MM.1S (cell line): ENCODE data around the gene LSMEM2.
"Not testable (repeated sequence)": the region's sequence is repeated elsewhere in the genome, so short reads cannot be mapped to it uniquely, and the experiment has no call there.

ENCODE experiments used
- DNase-seq: peaks from one replicate; pipeline ENCODE4 v3.0.0-alpha.2; 2015
- H2AFZ ChIP-seq: fragments of 300-600 bp; sonication (generic); 2 replicates; pipeline ENCODE4 v1.6.0; 2016; ENCODE audit warnings: antibody characterized with exemption, low read length
- H3F3A ChIP-seq: fragments of 300-600 bp; sonication (generic); 2 replicates; pipeline ENCODE4 v1.6.1; 2016; ENCODE audit warnings: mild to moderate bottlenecking, antibody characterized with exemption, low read length, moderate library complexity, mixed read lengths; ENCODE audit not compliant: insufficient read depth
- H3K27ac ChIP-seq: fragments of 300-600 bp; sonication (generic); 2 replicates; pipeline ENCODE4 v1.5.1; 2016; ENCODE audit warnings: mild to moderate bottlenecking, low read length
- H3K27me3 ChIP-seq: fragments of 300-600 bp; sonication (generic); replicated peaks from 2 replicates; pipeline ENCODE4 v1.6.0; 2016; ENCODE audit warnings: low read length; ENCODE audit not compliant: insufficient read depth
- H3K36me3 ChIP-seq: fragments of 300-600 bp; sonication (generic); replicated peaks from 2 replicates; pipeline ENCODE4 v1.6.1; 2016; ENCODE audit warnings: mild to moderate bottlenecking, low read length, mixed read lengths; ENCODE audit not compliant: insufficient read depth
- H3K4me1 ChIP-seq: fragments of 300-600 bp; sonication (generic); 2 replicates; pipeline ENCODE4 v1.6.1; 2016; ENCODE audit warnings: low read length, mixed read lengths
- H3K4me2 ChIP-seq: fragments of 300-600 bp; sonication (generic); 2 replicates; pipeline ENCODE4 v1.6.0; 2016; ENCODE audit warnings: low read depth, low read length
- H3K4me3 ChIP-seq: fragments of 300-600 bp; sonication (generic); 2 replicates; pipeline ENCODE4 v1.5.1; 2016; ENCODE audit warnings: low read length, mixed read lengths
- H3K79me2 ChIP-seq: fragments of 300-600 bp; sonication (generic); 2 replicates; pipeline ENCODE4 v1.6.1; 2016; ENCODE audit warnings: mixed run types, low read length, mixed read lengths
- H3K9ac ChIP-seq: fragments of 300-600 bp; sonication (generic); 2 replicates; pipeline ENCODE4 v1.6.1; 2016; ENCODE audit warnings: low read length, mixed read lengths
- H3K9me2 ChIP-seq: fragments of 300-600 bp; sonication (generic); replicated peaks from 2 replicates; pipeline ENCODE4 v1.6.1; 2016; ENCODE audit warnings: mild to moderate bottlenecking, low read length, mixed read lengths; ENCODE audit not compliant: insufficient read depth
- H3K9me3 ChIP-seq: fragments of 300-600 bp; sonication (generic); replicated peaks from 2 replicates; pipeline ENCODE4 v1.6.1; 2016; ENCODE audit warnings: mild to moderate bottlenecking, low read length, mixed read lengths; ENCODE audit not compliant: insufficient read depth
- H4K20me1 ChIP-seq: fragments of 300-600 bp; sonication (generic); 2 replicates; pipeline ENCODE4 v1.6.1; 2016; ENCODE audit warnings: mild to moderate bottlenecking, low read length, moderate library complexity, mixed read lengths; ENCODE audit not compliant: insufficient read depth
- EZH2 ChIP-seq: fragments of 300-600 bp; sonication (generic); optimal IDR thresholded peaks from 2 replicates; pipeline ENCODE3; 2017; ENCODE audit warnings: low read depth, mild to moderate bottlenecking, antibody characterized with exemption, low read length, mixed read lengths
- EZH2phosphoT487 ChIP-seq: fragments of 300-600 bp; sonication (generic); IDR thresholded peaks from 2 replicates; pipeline ENCODE4 v1.6.1; 2018; ENCODE audit warnings: antibody characterized with exemption, low read length
- TF ChIP-seq, protein P1 (sequence below): fragments of 300-600 bp; sonication (generic); IDR thresholded peaks from 2 replicates; pipeline ENCODE4 v1.5.1; 2016; ENCODE audit warnings: antibody characterized with exemption, low read length, mixed read lengths

Gene LSMEM2

DNA sequence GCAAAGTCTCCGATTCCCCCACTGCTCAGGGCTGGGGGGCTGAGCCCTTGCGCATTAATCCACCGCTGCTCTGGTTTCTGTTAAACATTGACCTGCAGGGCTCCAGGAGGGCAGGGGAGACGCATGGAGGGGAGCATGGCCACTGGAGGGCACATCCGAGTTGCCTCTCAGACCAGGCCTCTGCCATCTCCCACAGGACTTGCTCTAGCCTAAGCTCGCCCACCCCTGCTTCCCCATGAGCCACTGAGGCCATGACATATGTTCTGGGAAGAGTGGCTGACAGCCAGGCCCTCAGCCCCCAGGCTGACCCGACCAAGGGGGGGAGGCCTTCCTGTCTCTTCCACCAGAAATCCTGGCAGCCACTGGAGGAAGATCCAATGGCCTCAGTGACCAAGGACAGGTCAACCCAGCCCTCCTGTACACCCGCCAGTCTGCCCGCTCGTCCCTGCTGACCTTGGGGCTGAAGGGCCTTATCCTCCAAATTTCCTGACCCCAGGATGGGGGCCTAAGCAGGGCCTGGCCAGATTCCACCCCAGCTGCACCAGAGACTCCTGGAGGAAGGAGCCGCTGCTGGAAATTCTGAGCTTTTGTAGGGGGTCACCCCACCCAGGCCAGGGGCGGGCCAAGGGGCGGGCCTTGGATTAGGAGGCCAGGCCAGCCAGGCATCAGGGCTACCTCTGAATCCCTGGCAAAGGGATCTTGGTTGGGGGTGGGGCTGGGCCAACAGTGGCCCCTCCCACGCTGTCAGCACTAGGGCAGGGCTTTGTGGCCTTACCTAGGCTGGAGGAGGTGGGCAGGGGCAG, 24.3 kb downstream of the LSMEM2 start, which contains the start of gene HYAL1:
HYAL1 (minus strand) TSS at position 562 of the 803 bp plus-strand sequence. CDS start 618 bp downstream, outside the sequence.
- H3K9ac ChIP-seq, result no peak within 1 kb of the TSS
- no peak within 1 kb of the TSS for H3K27ac ChIP-seq
- no peak within 1 kb of the TSS for H3K4me2 ChIP-seq

GRCh38 chr3:50304601-50305000, 25.7 kb downstream of the LSMEM2 start:
- Histone ChIP-seq H3K9ac (no peak overlapping the region), H3K36me3 (no peaks in the 10 kb centered on the region), H3K9me3 (no peaks in the 10 kb centered on the region), H2AFZ (no peak overlapping the region), H3K9me2 (no peaks in the 10 kb centered on the region), H3K4me2 (no peak overlapping the region), H3K4me3 (no peak overlapping the region), H3K4me1 (peaks cover 5% of the 10 kb centered on the region; the same call in 1 of the 2 replicates), H3K27me3 (no peaks in the 10 kb centered on the region), H3K79me2 (0 out of 2 replicates have a peak, but pooled peaks cover 3% of the 10 kb centered on the region), H4K20me1 (no peaks in the 10 kb centered on the region), H3K27ac (no peak overlapping the region), H3F3A (0 out of 2 replicates have a peak, but pooled peaks cover 1% of the 10 kb centered on the region)
- TF ChIP-seq, protein P1, sequence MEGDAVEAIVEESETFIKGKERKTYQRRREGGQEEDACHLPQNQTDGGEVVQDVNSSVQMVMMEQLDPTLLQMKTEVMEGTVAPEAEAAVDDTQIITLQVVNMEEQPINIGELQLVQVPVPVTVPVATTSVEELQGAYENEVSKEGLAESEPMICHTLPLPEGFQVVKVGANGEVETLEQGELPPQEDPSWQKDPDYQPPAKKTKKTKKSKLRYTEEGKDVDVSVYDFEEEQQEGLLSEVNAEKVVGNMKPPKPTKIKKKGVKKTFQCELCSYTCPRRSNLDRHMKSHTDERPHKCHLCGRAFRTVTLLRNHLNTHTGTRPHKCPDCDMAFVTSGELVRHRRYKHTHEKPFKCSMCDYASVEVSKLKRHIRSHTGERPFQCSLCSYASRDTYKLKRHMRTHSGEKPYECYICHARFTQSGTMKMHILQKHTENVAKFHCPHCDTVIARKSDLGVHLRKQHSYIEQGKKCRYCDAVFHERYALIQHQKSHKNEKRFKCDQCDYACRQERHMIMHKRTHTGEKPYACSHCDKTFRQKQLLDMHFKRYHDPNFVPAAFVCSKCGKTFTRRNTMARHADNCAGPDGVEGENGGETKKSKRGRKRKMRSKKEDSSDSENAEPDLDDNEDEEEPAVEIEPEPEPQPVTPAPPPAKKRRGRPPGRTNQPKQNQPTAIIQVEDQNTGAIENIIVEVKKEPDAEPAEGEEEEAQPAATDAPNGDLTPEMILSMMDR, result no peak
- no peak for TF ChIP-seq EZH2phosphoT487
- TF ChIP-seq EZH2, result no peak
- no peak for DNase-seq

More for the DNA sequence above, 24.3 kb downstream of the LSMEM2 start, which contains the start of gene HYAL1:
- H3K36me3 ChIP-seq, result no peaks in the 10 kb centered on the region
- no peak within 1 kb of the TSS for H2AFZ ChIP-seq
- no peaks in the 10 kb centered on the region for H3K9me2 ChIP-seq
- H3K27me3 ChIP-seq, result no peaks in the 10 kb centered on the region
- peaks cover 10% of the 10 kb centered on the region; the same call in 1 of the 2 replicates for H3K4me1 ChIP-seq
- no peaks in the 10 kb centered on the region for H4K20me1 ChIP-seq
- TF ChIP-seq EZH2 (no peak), EZH2phosphoT487 (no peak)
- TF ChIP-seq, protein P1, result no peak
- H3F3A ChIP-seq, result peaks cover 4% of the 10 kb centered on the region; the same call in 1 of the 2 replicates
- no peak within 1 kb of the TSS for H3K4me3 ChIP-seq
- H3K9me3 ChIP-seq, result no peaks in the 10 kb centered on the region
- peaks cover 10% of the 10 kb centered on the region; the same call in 1 of the 2 replicates for H3K79me2 ChIP-seq
- DNase-seq, result no peak

DNA sequence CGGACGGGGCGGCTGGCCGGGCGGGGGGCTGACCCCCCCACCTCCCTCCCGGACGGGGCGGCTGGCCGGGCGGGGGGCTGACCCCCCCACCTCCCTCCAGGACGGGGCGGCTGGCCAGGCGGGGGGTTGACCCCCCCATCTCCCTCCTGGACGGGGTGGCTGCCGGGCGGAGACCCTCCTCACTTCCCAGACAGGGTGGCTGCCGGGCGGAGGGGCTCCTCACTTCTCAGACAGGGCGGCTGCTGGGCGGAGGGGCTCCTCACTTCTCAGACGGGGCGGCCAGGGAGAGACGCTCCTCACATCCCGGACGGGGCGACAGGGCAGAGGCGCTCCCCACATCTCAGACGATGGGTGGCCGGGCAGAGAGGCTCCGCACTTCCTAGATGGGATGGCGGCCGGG, 33.2 kb downstream of the LSMEM2 start:
- not testable (repeated sequence) for H3K79me2 ChIP-seq, H3K9me3 ChIP-seq, H4K20me1 ChIP-seq, H3K4me1 ChIP-seq, H3K27ac ChIP-seq, H3K36me3 ChIP-seq, H3K4me3 ChIP-seq, DNase-seq, H3K9me2 ChIP-seq, H3K4me2 ChIP-seq, H3K27me3 ChIP-seq, H3F3A ChIP-seq, H2AFZ ChIP-seq, H3K9ac ChIP-seq

GRCh38 chr3:50314342-50314741, 35.5 kb downstream of the LSMEM2 start:
- H3K9ac ChIP-seq, result no peak overlapping the region
- H2AFZ ChIP-seq, result no peak overlapping the region
- H3K4me2 ChIP-seq, result no peak overlapping the region
- no peaks in the 10 kb centered on the region for H3K9me3 ChIP-seq
- H3K4me1 ChIP-seq, result 0 out of 2 replicates have a peak, but pooled peaks cover 5% of the 10 kb centered on the region
- H3K9me2 ChIP-seq, result no peaks in the 10 kb centered on the region
- no peaks in the 10 kb centered on the region for H4K20me1 ChIP-seq
- H3K27ac ChIP-seq, result no peak overlapping the region
- TF ChIP-seq, protein P1, result no peak
- TF ChIP-seq EZH2 (no peak), EZH2phosphoT487 (no peak)
- H3K4me3 ChIP-seq, result no peak overlapping the region
- H3K79me2 ChIP-seq, result no peaks in the 10 kb centered on the region
- DNase-seq, result no peak
- 0 out of 2 replicates have a peak, but pooled peaks cover 3% of the 10 kb centered on the region for H3F3A ChIP-seq
- no peaks in the 10 kb centered on the region for H3K27me3 ChIP-seq
- H3K36me3 ChIP-seq, result no peaks in the 10 kb centered on the region
